WTC11 (cell line): ENCODE data around the gene GPRIN2.
"Not testable (repeated sequence)": the region's sequence is repeated elsewhere in the genome, so short reads cannot be mapped to it uniquely, and the experiment has no call there.

Source experiments
- CTCF ChIP-seq: fragments of 200-600 bp; IDR thresholded peaks from 2 replicates; pipeline ENCODE4 v1.8.0; 2022; ENCODE audit warnings: antibody characterized with exemption
- KAT7 ChIP-seq: sonication (generic); formaldehyde crosslinking; IDR thresholded peaks from 2 replicates; pipeline ENCODE4 v1.8.1; 2023; ENCODE audit warnings: missing genetic modification reagents, mild to moderate bottlenecking, borderline replicate concordance
- PREB ChIP-seq: sonication (generic); formaldehyde crosslinking; IDR thresholded peaks from 2 replicates; pipeline ENCODE4 v1.8.1; 2022; ENCODE audit warnings: mild to moderate bottlenecking, missing genetic modification reagents, moderate library complexity, borderline replicate concordance

- not testable (repeated sequence) for TF ChIP-seq CTCF; PREB (CRISPR knock-in tag); KAT7 (CRISPR knock-in tag)
Measured at GRCh38 chr10:46513333-46513732, 43.1 kb downstream of the GPRIN2 start.
